ENCODE results near the gene EIF4ENIF1. TPM values are rescaled to one million over a fixed set of nuclear protein-coding genes. Genes with fewer than 3 reads are reported as not detected.
"Not testable (repeated sequence)": the region's sequence is repeated elsewhere in the genome, so short reads cannot be mapped to it uniquely, and the experiment has no call there.

Gene EIF4ENIF1
- total RNA-seq, 1 donor from 2014 or later = 8.6 TPM

DNA sequence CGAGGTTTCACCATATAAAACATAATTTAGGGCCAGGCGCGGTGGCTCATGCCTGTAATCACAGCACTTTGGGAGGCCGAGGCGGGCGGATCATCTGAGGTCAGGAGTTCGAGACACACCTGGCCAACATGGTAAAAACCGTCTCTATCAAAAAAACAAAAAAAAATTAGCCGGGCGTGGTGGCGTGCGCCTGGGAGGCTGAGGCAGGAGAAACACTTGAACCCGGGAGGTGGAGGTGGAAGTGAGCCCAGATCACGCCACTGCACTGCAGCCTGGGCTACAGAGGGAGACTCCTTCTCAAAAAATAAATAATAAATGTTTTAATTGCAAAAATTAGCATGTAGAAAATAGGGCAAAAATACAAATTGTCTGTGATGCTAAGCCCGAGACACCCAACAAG lies 5.7 kb upstream of the EIF4ENIF1 start:
- DNase-seq (ENCODE audit: low read depth in 2 of 2) = no peak

DNA sequence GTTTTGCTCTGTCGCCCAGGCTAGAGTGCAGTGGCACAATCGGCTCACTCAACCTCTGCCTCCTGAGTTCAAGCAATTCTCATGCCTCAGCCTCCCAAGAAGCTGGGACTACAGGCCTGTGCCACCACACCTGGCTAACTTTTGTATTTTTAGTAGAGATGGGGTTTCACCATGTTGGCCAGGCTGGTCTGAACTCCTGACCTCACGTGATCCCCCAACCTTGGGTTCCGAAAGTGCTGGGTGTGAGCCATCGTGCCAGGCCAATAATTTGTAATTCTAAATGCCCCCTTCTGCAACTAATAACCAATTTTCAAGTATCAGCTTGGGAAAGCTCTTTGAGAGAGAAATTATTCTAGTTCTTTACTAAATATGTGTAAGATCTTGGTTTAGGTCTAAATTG lies 3.7 kb upstream of the EIF4ENIF1 start:
- not testable (repeated sequence) for DNase-seq (ENCODE audit: low read depth in 2 of 2)

DNA sequence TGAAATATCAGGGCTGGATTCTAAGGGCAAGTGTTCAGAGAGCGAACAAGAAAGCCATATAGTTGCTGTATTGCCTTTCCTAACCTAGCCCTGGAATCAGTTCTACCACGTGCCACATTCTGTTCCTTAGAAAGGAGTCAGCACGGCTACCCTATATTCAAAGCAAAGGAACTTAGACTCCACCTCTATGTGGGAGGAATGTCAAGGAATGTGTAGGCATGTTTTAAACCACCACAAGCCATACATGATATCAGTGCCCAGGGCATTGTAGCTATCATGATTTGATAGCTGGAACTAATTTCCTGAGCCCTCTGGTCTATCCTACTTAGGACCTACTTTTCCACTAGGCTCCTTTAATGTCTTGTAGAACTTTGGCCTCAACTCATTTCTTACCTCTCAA lies 2.5 kb upstream of the EIF4ENIF1 start:
- no peak for DNase-seq (ENCODE audit: low read depth in 2 of 2)

- no peak for DNase-seq (ENCODE audit: low read depth in 2 of 2)
Observed at GRCh38 chr22:31491218-31491962, 1.7 kb upstream of the EIF4ENIF1 start.

DNA sequence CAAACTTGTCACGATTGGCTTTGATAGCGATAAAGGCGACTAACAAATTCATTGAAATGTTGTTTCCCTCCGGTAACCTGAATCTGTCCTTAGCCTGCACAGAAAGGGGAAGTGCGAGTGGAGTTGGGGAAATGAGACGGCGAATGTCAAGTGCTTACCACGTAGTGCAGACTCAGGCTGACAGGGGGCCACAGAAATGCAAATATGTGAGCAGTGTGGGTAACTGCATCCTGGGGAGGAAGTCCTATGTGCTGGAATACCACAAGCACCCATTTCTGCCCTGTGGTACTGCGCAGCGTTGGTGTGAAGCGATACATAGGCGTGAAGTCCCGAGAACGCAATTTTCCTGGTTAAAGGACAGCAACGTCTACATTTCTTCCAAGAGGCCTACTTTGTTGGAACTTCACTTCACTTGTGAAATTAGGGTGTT lies 869 bp upstream of the EIF4ENIF1 start:
- DNase-seq (ENCODE audit: low read depth in 2 of 2) = peak; percentile 50 to 84

GRCh38 chr22:31488988-31489617 lies 539 bp downstream of the EIF4ENIF1 start:
- DNase-seq (ENCODE audit: low read depth in 2 of 2) = peak in 1 of 2 donors; percentile 46

- DNase-seq (ENCODE audit: low read depth in 2 of 2) = no peak
Observed at GRCh38 chr22:31488346-31488883, 1.2 kb downstream of the EIF4ENIF1 start.

DNA sequence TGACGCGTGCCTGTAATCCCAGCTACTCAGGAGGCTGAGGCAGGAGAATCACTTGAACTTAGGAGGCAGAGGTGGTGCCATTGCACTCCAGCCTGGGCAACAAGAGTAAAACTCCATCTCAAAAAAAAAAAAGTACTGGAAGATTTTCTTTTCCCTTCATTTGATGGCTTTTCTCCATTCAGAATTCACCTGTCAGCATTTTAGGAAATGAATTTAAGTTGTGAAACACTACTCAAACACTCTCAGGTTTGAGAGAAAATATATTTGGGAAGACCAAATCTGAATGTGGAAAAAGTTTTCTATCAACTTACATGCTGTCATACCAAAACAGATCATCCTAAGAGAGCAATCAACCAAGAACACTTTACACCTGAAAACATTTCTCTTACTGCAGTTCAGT lies 2.7 kb downstream of the EIF4ENIF1 start:
- DNase-seq (ENCODE audit: low read depth in 2 of 2) = no peak

DNA sequence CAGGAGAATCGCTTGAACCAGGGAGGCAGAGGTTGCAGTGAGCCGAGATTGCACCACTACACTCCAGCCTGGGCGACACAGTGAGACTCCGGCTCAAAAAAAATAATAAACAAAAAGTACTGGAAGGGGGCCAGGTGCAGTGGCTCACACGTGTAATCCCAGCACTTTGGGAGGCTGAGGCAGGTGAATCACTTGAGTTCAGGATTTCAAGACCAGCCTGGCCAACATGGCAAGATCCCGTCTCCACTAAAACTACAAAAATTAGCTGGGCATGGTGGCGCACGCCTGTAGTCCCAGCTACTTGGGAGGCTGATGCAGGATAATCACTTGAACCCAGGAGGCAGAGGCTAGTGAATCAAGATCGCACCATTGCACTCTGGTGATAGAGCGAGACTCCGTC lies 3.3 kb downstream of the EIF4ENIF1 start:
- not testable (repeated sequence) for DNase-seq (ENCODE audit: low read depth in 2 of 2)

- not testable (repeated sequence) for DNase-seq (ENCODE audit: low read depth in 2 of 2)
Observed at GRCh38 chr22:31482470-31482869, 7.2 kb downstream of the EIF4ENIF1 start.

- no peak for DNase-seq (ENCODE audit: low read depth in 2 of 2)
Observed at GRCh38 chr22:31481129-31481528, 8.5 kb downstream of the EIF4ENIF1 start.

- no peak for DNase-seq (ENCODE audit: low read depth in 2 of 2)
Observed at GRCh38 chr22:31477329-31477728, 12.3 kb downstream of the EIF4ENIF1 start.

- no peak for DNase-seq (ENCODE audit: low read depth in 2 of 2)
Observed at GRCh38 chr22:31475800-31476199, 13.8 kb downstream of the EIF4ENIF1 start.

GRCh38 chr22:31474743-31475142 lies 14.9 kb downstream of the EIF4ENIF1 start:
- no peak for DNase-seq (ENCODE audit: low read depth in 2 of 2)

GRCh38 chr22:31465307-31465706 lies 24.3 kb downstream of the EIF4ENIF1 start:
- DNase-seq (ENCODE audit: low read depth in 2 of 2) = no peak

DNA sequence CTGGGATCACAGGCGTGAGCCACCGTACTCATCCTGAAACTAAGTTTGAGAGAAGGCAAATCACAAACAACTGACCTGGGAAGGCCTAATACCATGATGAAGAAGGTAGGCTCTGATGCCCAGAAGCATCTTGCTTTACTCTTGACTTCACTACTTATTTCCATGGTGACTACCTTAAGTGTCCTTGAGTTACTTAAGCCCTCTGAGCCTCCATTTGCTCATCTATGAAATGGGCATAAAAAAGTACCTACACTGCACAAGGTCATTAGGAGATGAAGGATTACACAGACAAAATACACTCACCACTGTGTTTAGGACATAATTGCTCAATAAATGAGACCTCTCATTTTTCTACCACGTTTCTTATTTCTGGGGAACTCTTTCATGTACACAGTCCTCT lies 27.9 kb downstream of the EIF4ENIF1 start:
- DNase-seq (ENCODE audit: low read depth in 2 of 2) = no peak

DNA sequence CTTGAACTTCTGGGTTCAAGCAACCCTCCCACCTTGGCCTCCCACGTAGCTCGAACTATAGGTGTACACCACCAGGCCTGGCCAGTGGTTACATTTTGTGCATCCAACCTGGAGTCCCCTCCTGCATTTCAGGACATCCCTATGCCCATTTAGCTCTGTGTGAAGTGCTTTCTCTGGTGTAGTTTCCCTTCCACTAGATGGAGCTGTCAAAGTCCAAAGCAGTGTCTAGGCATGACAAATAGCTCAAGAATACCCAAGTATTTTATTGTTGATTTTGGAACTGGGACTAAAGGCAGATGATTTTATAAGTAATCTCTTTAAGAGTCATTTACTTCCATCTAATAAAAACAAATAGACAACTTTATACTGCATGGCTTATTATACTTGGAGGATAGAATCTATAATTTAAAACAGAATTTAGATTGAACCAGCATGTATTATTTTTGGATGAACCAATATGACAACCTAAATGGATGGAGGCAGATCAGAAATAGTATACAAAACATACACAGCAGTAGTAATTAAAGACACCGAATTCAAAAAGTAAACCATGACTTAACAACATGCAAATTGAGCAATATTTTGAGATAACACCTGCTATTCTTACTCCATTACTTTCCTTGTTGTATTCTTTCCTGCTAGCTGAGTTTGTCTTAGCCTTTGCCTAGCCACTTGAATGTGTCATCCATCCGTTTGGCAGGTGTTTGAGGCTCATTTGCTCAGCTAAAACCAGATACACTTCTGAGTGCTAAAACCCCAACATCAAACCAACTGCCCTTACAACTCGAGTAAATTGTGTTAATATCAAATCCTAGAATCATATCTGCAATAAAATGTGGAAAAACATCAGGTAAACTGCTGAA lies 37.7 kb downstream of the EIF4ENIF1 start:
- peak; percentile 36 to 61 for DNase-seq (ENCODE audit: low read depth in 2 of 2)

GRCh38 chr22:31449506-31449905 lies 40.1 kb downstream of the EIF4ENIF1 start:
- DNase-seq (ENCODE audit: low read depth in 2 of 2) = no peak

GRCh38 chr22:31448382-31448781 lies 41.3 kb downstream of the EIF4ENIF1 start:
- DNase-seq (ENCODE audit: low read depth in 2 of 2) = no peak

DNA sequence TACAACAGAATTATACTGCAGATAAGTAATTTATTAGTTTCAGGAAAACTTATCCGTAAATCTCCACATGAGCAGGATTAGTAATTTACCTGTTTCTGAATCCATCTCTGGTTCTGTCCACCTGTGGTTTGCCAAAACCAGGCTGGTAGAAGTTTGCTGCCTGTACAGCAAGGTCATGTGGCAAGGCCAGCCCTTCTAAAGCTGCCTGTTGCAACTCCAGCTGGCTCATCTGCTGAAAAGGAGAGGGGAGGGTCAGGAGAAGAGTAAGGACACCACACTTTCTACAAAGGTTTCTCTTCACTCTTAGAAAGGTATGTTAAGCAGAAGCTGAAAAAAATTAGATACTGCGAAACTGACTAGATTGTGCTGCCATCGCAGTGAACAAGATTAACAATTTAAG lies 42.3 kb downstream of the EIF4ENIF1 start:
- DNase-seq (ENCODE audit: low read depth in 2 of 2) = no peak

DNA sequence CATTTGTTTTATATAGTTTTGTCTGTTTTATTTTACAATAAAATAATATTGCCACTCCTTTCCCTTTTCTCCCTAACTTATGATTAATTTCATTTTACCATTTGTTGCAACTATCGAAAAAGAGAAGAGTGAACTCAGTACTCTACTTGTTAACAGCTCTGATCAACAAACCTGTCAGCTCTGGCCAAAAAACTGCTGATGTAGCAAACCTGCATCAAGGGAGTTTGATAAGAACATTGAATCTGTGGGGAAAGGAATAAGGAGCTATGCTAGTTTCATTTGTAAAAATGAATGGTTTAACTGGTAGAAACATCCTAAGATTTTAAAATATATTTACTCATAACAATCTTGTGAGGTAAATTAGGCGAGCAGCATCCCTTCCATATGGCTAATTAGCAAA lies 42.9 kb downstream of the EIF4ENIF1 start:
- no peak for DNase-seq (ENCODE audit: low read depth in 2 of 2)

GRCh38 chr22:31446208-31446607 lies 43.4 kb downstream of the EIF4ENIF1 start:
- no peak for DNase-seq (ENCODE audit: low read depth in 2 of 2)

Data from dermis microvascular lymphatic vessel endothelial cell (primary cell).